Neural cell (in vitro differentiated cells): ENCODE results near the gene KIF6.

Source experiments
- EP300 ChIP-seq: fragments of 450-650 bp; conservative IDR thresholded peaks from 2 replicates; pipeline ENCODE4 v1.6.1; 2014; ENCODE audit warnings: antibody characterized with exemption, mild to moderate bottlenecking, moderate library complexity; ENCODE audit not compliant: poor library complexity, severe bottlenecking
- EZH2 ChIP-seq: fragments of 200-600, 300-800 bp; shearing (Covaris generic), sonication (generic); IDR thresholded peaks from 2 replicates; pipeline ENCODE4 v1.6.1; 2014; ENCODE audit warnings: antibody characterized with exemption, low read length, borderline replicate concordance, mild to moderate bottlenecking; ENCODE audit not compliant: insufficient read depth, poor library complexity, severe bottlenecking
- MXI1 ChIP-seq: fragments of 450-650 bp; conservative IDR thresholded peaks from 2 replicates; pipeline ENCODE4 v1.6.1; 2014; ENCODE audit warnings: antibody characterized with exemption, mild to moderate bottlenecking; ENCODE audit not compliant: poor library complexity, severe bottlenecking
- POLR2AphosphoS5 ChIP-seq: IDR thresholded peaks from 2 replicates; pipeline ENCODE4 v1.6.1; 2012
- RAD21 ChIP-seq: fragments of 450-650 bp; conservative IDR thresholded peaks from 2 replicates; pipeline ENCODE4 v1.6.1; 2014; ENCODE audit warnings: antibody characterized with exemption, mild to moderate bottlenecking, moderate library complexity
- TAF1 ChIP-seq: IDR thresholded peaks from 2 replicates; pipeline ENCODE4 v1.6.1; 2012; ENCODE audit warnings: low read depth
- TF ChIP-seq, protein P1 (sequence below): fragments of 450-650 bp; IDR thresholded peaks from 2 replicates; pipeline ENCODE4 v1.5.1; 2014; ENCODE audit warnings: antibody characterized with exemption, mild to moderate bottlenecking, moderate library complexity; ENCODE audit not compliant: poor library complexity, severe bottlenecking
- TF ChIP-seq, protein P2 (sequence below): IDR thresholded peaks from 2 replicates; pipeline ENCODE4 v1.6.1; 2012; ENCODE audit warnings: borderline replicate concordance

DNA sequence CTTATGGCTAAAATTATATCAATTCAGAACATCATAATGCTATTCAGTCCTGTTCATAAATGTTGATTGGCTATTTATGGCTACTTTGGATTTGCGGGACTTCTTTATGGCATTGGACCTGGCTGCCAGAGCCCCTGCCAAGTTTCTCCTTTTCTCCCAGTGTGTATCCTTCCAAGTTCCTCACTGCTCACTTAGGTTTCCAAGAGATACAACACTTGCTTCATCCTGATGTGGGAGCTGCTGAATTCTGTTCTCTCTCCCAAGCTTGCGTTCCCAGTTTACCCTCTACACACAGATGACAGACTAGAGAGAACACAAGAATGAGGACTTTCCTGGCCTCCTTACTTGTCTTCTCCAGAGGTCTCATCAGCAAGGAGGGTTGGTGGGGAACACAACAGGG, 48.6 kb upstream of the KIF6 start:
- TF ChIP-seq, protein P1, sequence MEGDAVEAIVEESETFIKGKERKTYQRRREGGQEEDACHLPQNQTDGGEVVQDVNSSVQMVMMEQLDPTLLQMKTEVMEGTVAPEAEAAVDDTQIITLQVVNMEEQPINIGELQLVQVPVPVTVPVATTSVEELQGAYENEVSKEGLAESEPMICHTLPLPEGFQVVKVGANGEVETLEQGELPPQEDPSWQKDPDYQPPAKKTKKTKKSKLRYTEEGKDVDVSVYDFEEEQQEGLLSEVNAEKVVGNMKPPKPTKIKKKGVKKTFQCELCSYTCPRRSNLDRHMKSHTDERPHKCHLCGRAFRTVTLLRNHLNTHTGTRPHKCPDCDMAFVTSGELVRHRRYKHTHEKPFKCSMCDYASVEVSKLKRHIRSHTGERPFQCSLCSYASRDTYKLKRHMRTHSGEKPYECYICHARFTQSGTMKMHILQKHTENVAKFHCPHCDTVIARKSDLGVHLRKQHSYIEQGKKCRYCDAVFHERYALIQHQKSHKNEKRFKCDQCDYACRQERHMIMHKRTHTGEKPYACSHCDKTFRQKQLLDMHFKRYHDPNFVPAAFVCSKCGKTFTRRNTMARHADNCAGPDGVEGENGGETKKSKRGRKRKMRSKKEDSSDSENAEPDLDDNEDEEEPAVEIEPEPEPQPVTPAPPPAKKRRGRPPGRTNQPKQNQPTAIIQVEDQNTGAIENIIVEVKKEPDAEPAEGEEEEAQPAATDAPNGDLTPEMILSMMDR = no peak
- TF ChIP-seq RAD21 (no peak), EZH2 (no peak), POLR2AphosphoS5 (no peak), MXI1 (no peak), EP300 (no peak), TAF1 (no peak)
- TF ChIP-seq, protein P2, sequence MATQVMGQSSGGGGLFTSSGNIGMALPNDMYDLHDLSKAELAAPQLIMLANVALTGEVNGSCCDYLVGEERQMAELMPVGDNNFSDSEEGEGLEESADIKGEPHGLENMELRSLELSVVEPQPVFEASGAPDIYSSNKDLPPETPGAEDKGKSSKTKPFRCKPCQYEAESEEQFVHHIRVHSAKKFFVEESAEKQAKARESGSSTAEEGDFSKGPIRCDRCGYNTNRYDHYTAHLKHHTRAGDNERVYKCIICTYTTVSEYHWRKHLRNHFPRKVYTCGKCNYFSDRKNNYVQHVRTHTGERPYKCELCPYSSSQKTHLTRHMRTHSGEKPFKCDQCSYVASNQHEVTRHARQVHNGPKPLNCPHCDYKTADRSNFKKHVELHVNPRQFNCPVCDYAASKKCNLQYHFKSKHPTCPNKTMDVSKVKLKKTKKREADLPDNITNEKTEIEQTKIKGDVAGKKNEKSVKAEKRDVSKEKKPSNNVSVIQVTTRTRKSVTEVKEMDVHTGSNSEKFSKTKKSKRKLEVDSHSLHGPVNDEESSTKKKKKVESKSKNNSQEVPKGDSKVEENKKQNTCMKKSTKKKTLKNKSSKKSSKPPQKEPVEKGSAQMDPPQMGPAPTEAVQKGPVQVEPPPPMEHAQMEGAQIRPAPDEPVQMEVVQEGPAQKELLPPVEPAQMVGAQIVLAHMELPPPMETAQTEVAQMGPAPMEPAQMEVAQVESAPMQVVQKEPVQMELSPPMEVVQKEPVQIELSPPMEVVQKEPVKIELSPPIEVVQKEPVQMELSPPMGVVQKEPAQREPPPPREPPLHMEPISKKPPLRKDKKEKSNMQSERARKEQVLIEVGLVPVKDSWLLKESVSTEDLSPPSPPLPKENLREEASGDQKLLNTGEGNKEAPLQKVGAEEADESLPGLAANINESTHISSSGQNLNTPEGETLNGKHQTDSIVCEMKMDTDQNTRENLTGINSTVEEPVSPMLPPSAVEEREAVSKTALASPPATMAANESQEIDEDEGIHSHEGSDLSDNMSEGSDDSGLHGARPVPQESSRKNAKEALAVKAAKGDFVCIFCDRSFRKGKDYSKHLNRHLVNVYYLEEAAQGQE = no peak
